Body of pancreas (tissue), 4 donors: Measurements from ENCODE around the gene ETFDH. TPM values are rescaled to one million over a fixed set of nuclear protein-coding genes. Genes with fewer than 3 reads are reported as not detected.
A peak's percentile ranks its signal among the peaks of the same experiment; 100 is the strongest.

Experiments used
- ATAC-seq: fragments of 150-250 bp; one replicate; pipeline ENCODE4 v1.9.1; 2016
- DNase-seq, 4 donors: peaks; one replicate each; pipeline ENCODE4 v3.0.0-alpha.2; 2019
- H3K27ac ChIP-seq, 4 donors: fragments of 200-600 bp; sonication (generic); 1 replicate in 3 of 4; 2 replicates in 1 of 4; pipeline versions ENCODE4 v1.5.1 to v1.6.1; 2016 to 2019; ENCODE audit warnings: mild to moderate bottlenecking in 1 of 4, mixed read lengths in 1 of 4, moderate library complexity in 1 of 4
- H3K27me3 ChIP-seq, 2 donors: fragments of 200-600 bp; sonication (generic); one replicate each; pipeline ENCODE4 v1.6.0; 2016; ENCODE audit warnings: mild to moderate bottlenecking in 1 of 2
- H3K36me3 ChIP-seq, 2 donors: fragments of 200-600 bp; sonication (generic); replicated peaks in 1 of 2; 2 replicates each; pipeline ENCODE4 v1.5.1; 2016; ENCODE audit warnings: low read depth in 2 of 2; ENCODE audit not compliant: insufficient read depth in 1 of 2
- H3K4me1 ChIP-seq: fragments of 200-600 bp; sonication (generic); one replicate; pipeline ENCODE4 v1.6.0; 2016
- H3K4me3 ChIP-seq, 2 donors: fragments of 200-600 bp; sonication (generic); 1 replicate in 1 of 2; 2 replicates in 1 of 2; pipeline ENCODE4 v1.5.1; 2016 to 2019
- H3K9me3 ChIP-seq, 3 donors: fragments of 200-600 bp; sonication (generic); 1 replicate in 2 of 3; 2 replicates in 1 of 3; pipeline ENCODE4 v1.5.1; 2016
- CTCF ChIP-seq, 7 experiments: fragments of 450-650 bp in 4 of 7; fragments of 200-600 bp in 3 of 7; sonication (generic) in 3 of 7; IDR thresholded peaks; one replicate each; pipeline ENCODE4 v1.5.1; 2016 to 2019; ENCODE audit warnings: antibody characterized with exemption in 7 of 7
- POLR2A ChIP-seq, 3 donors: fragments of 450-650 bp; IDR thresholded peaks; one replicate each; pipeline ENCODE4 v1.6.1; 2016; ENCODE audit warnings: antibody characterized with exemption in 3 of 3, mild to moderate bottlenecking in 2 of 3
- WGBS, 2 donors: methylation state at CpG; one replicate each; pipeline ENCODE4 v1.1.5; 2017; 5-methylcytosine and 5-hydroxymethylcytosine counted together
- intact Hi-C: fragments of 100-400 bp; cut with DNase I; formaldehyde crosslinking; loops from one replicate; pipeline ENCODE4 v1.15.1; 2023
- total RNA-seq, 2 donors: library from RNA; depleted of rRNA; stranded (reverse); fragments of >200 nt; gene quantifications; one replicate each; pipeline ENCODE4 v1.1.0, GENCODE V29; 2016

ETFDH gene
- total RNA-seq: 10 to 100 TPM; 24.4 to 96.2 TPM

DNA sequence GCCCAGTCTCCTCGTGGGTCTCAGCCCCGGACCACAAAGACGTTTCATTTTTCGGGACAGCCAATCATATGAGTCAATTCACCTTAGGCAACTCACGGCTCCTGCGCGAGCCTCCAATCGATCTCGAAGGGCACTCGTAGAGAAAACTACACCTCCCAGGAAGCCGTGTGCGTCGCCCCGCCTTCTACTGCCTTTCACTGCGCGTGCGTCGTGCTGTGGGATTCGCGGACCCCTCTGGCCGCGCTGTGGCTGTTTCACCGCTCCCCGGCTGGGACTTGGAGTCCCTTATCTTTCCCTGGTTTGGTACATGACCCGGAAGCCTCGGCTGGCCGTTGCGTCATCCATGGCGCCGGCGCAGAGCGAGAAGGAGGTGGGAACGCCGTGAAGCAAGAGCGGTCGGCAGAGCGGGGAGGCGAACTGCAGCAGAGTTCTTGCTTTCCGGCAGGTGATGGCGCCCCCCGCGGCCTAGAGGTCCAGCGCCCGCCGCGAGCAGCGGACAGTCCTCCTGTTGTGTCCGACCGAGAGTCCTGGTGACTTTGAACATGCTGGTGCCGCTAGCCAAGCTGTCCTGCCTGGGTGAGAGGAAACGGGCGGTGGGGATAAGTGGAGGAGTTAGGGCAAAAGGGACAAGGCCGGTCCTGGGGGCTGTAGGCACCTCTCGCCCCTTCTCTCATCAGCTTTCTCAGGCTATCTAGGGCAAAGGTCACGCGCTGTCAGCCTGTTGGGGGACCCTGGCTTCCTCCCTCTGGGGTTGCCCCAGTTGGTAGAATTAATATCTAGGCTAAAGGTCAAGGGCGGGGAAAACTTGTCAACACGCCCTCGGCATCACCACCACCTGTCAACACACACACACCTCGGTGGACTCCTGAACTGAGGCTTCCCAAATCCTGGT lies at the start of gene ETFDH:
Gene ETFDH (plus strand): TSS at position 382 of the 892 bp plus-strand sequence. CDS start 161 bp downstream, at position 543.
- TF ChIP-seq POLR2A (IDR thresholded peaks at IDR 0.05) (peak; percentile 88 to 96 (median 95)), CTCF (IDR thresholded peaks at IDR 0.05) (peak; percentile 42 to 85 (median 73))
- ATAC-seq (peak; percentile 94), DNase-seq (peak; percentile 99)
- Histone ChIP-seq H3K27ac (peak within 1 kb of the TSS; percentile 95 to 98 (median 96)), H3K36me3 (no peaks in the 10 kb centered on the region), H3K4me3 (peak within 1 kb of the TSS; percentile 57 to 97), H3K27me3 (no peaks in the 10 kb centered on the region), H3K4me1 (peaks cover 19% of the 10 kb centered on the region), H3K9me3 (no peaks in the 10 kb centered on the region)
- whole genome bisulfite sequencing, 2 donors: 0% methylated on average over 12 to 60 of the region's 60 CpGs
- intact Hi-C loops: no loop called here

- DNase-seq (peak in 3 of 4 donors; percentile 7 to 42 (median 15)), ATAC-seq (peak; percentile 64)
- no peaks in the 10 kb centered on the region for H3K27me3 ChIP-seq
- no peaks in the 10 kb centered on the region for H3K4me1 ChIP-seq
- no peaks in the 10 kb centered on the region for H3K9me3 ChIP-seq
- H3K4me3 ChIP-seq: no peak overlapping the region
- H3K36me3 ChIP-seq: no peaks in the 10 kb centered on the region
- intact Hi-C loops: loop anchor here (10.0 kb wide), 1 partner anchor 370 kb away; no protein-coding TSS in a partner anchor
- 26 to 38% methylated on average over 3 of the region's 3 CpGs for WGBS, 2 donors
- TF ChIP-seq CTCF (IDR thresholded peaks at IDR 0.05) (peak in 6 of 7 experiments; percentile 52 to 78 (median 74)), POLR2A (IDR thresholded peaks at IDR 0.05) (no peak)
- H3K27ac ChIP-seq: no peak overlapping the region
Measured at GRCh38 chr4:158624889-158625478, 47.1 kb upstream of the ETFDH start.

DNA sequence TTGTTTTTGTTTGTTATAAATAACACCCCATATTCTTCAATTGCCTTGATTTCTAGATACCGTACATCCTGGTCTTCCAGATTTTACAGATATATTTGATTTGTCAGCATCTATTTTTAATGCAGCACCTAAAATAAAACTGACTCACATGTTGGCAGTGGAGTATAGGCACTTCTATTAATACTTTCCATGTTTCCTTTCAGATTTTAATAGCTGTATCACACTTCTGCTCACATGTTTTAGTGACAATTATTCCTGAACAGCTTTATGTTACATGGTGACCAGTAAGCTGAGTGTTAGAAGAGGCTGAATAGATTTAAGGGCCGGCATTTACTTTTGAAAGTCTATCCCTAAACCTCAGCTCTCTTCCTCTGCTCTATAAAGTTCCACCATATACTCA lies 46.6 kb upstream of the ETFDH start:
- DNase-seq (no peak), ATAC-seq (no peak)
- Histone ChIP-seq H3K4me3 (no peak overlapping the region), H3K36me3 (no peaks in the 10 kb centered on the region), H3K9me3 (no peaks in the 10 kb centered on the region), H3K27me3 (no peaks in the 10 kb centered on the region), H3K4me1 (no peaks in the 10 kb centered on the region), H3K27ac (no peak overlapping the region)
- no peak for TF ChIP-seq POLR2A (IDR thresholded peaks at IDR 0.05)
- no peak for TF ChIP-seq CTCF (IDR thresholded peaks at IDR 0.05)
- WGBS, 2 donors: 70 to 74% methylated on average over 2 of the region's 2 CpGs
- intact Hi-C loops: loop anchor here (10.0 kb wide), 1 partner anchor 371 kb away; no protein-coding TSS in a partner anchor

DNA sequence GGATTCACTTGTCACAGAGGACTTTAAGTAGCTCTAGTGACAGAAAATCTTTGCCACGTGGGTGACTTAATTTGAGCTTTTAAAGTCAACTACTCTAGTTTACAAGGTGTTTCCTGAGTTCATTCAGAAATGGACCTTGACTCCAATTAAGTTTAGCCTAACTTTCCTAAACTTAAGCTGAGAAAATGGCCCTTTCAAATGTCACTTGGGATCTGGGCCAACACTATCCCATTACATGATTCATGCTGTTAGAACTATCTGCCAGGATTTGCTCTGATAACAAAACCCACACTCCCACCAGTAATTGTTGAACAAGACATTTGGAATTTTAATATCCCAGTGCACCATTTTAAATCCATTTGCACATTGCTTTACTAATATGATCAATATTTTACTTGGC lies 41.2 kb upstream of the ETFDH start:
- TF ChIP-seq POLR2A (IDR thresholded peaks at IDR 0.05): no peak
- TF ChIP-seq CTCF (IDR thresholded peaks at IDR 0.05): no peak
- Histone ChIP-seq H3K36me3 (no peaks in the 10 kb centered on the region), H3K4me1 (no peaks in the 10 kb centered on the region), H3K27me3 (no peaks in the 10 kb centered on the region), H3K4me3 (no peak overlapping the region), H3K27ac (no peak overlapping the region), H3K9me3 (no peaks in the 10 kb centered on the region)
- intact Hi-C loops: no loop called here
- DNase-seq (no peak), ATAC-seq (no peak)
- WGBS, 2 donors: 36 to 47% methylated on average over 1 of the region's 1 CpG
